Measurements from ENCODE around the gene MVK. TPM values are rescaled to one million over a fixed set of nuclear protein-coding genes. Genes with fewer than 3 reads are reported as not detected.
A peak's percentile ranks its signal among the peaks of the same experiment; 100 is the strongest.

The MVK gene
- polyA plus RNA-seq, 12 donors, result 8.0 to 19.0 (median 15.3) TPM; not detected in 1

DNA sequence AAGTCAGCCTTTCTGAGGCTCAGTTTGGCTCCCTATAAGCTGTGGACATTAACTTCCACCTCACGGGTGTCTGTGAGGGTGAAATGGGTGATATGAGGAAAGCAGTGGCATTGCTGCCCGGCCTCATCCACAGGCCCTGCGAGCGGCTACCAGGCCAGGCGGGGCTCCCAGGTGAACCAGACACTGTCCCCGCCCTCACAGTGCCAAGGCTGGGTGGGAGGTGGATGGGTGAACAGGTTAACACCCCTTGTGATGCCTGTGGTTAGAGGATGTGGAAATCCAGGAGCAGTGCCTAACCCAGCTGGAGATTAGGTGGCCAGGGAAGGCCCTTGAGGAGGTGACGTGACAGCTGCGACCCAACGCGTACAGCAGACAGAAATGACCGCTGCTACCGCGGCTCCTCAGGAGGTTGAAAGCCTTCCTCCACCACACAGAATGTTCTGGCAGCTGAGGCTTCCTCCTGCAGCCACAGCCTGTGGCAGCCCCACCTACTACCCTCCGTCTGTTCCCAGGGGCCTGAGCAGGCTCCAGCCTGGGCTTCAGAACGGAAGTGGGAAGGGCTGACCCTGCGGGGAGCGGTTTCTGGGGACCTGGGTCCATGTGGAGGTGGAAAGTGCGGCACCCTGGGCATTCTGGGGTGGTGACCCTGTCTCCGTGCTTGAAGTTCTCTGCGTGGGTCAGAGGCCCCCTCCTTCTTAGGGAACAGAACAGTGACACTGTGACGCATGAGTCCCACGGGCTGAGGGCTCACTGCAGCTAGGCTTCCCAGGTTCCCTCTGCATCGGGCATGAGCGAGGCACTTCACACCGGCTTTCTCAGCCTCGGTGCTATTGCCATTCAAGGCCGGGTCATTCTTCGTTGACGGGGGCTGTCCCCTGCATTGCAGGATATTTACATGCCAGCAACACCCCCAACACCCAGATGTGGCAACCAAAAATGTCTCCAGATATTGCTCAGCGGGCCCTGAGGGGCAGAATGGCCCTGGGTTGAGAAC, 10.0 kb upstream of the MVK start:
- peak; percentile 6 for DNase-seq

- DNase-seq, result no peak
Measured at GRCh38 chr12:109566424-109566823, 7.2 kb upstream of the MVK start.

GRCh38 chr12:109567296-109567695, 6.3 kb upstream of the MVK start:
- DNase-seq, result no peak

GRCh38 chr12:109567967-109568366, 5.6 kb upstream of the MVK start:
- DNase-seq, result no peak

- no peak for DNase-seq
Measured at GRCh38 chr12:109568486-109568885, 5.1 kb upstream of the MVK start.

- DNase-seq, result no peak
Measured at GRCh38 chr12:109571773-109572505, 1.7 kb upstream of the MVK start.

GRCh38 chr12:109572506-109572845, 1.1 kb upstream of the MVK start:
- no peak for DNase-seq

GRCh38 chr12:109573914-109574244, 285 bp downstream of the MVK start:
- no peak for DNase-seq

GRCh38 chr12:109575683-109576082, 2.1 kb downstream of the MVK start:
- DNase-seq, result no peak

GRCh38 chr12:109577311-109577710, 3.7 kb downstream of the MVK start:
- DNase-seq, result no peak

DNA sequence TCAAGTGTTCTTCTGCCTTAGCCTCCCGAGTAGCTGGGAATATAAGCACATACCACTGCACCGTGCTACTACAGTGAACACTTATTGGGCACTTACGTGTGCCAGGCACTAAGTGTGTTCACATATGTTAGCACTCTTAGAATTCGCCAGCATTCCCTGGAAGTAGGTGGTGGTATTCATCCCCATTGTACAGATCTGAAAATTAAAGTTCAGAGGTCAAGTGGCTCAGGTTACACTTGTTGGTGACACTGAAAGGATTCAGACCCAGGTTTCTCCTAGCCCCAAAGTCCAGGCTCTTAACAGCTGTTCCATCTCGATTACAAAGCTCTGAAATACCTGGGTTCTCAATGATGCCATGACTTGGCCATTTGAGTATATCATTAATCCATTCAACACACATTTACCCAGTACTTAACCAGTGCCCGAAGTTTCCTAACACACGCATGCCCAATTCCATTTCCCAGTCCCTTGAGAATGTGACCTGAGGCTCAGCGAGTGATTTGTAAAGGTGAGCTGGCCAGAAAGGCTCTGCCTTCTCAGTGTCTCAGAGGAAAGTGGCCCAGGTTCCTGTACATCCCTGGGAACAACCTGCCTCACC, 4.8 kb downstream of the MVK start:
- no peak for DNase-seq

- no peak for DNase-seq
Measured at GRCh38 chr12:109579639-109580038, 6.0 kb downstream of the MVK start.

- no peak for DNase-seq
Measured at GRCh38 chr12:109580272-109580671, 6.7 kb downstream of the MVK start.

GRCh38 chr12:109580684-109581333, 7.2 kb downstream of the MVK start:
- no peak for DNase-seq

DNA sequence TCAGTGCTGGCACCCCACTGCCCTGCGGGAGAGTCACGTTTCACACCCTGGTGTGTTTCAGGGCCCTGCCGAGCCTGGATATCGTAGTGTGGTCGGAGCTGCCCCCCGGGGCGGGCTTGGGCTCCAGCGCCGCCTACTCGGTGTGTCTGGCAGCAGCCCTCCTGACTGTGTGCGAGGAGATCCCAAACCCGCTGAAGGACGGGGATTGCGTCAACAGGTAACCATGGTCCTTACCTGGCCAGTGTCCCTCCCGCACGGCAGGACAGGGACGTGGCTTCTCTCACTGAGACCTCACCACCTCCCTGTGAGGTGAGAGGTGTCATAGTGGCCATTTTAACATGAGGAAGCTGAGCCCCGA, 7.7 kb downstream of the MVK start:
- DNase-seq, result no peak

DNA sequence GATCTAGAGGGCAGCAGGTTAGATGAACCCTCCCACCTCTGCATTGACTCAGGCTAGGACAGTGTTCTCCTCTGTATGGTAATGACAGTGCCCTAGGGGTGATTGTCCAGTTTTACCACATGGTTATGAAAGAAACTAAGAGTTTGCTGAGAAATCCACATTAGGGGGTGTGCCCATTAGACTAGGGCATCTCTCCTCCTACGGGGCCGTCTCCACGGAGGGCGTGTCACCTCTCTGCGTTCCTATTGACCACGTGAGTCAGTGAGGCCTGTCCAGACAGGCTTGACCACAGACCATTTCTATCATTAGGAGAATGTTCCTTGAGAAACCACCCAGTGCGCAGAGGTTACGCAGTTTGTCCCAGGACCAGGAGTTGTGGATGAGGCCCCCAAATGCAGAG, 8.3 kb downstream of the MVK start:
- no peak for DNase-seq

DNA sequence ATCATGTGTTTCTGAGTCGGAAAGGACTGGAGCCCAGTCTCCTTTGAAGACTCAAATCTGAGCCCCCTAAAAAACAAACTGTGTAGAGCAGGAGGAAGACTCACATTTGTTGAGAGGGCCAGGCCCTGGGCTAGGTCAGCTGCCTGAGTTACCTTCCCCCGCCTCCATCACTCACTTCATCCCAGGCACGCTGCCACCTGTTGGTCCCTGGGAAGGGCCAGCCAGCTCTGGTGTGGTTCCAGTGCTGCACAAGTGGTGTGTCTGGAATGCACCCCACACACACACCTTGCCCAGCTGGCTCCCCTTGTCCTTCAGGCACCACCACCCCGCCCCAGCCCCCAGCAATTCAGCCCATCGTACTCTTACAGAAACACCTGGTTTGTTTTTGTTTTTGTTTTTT, 9.0 kb downstream of the MVK start:
- no peak for DNase-seq

DNA sequence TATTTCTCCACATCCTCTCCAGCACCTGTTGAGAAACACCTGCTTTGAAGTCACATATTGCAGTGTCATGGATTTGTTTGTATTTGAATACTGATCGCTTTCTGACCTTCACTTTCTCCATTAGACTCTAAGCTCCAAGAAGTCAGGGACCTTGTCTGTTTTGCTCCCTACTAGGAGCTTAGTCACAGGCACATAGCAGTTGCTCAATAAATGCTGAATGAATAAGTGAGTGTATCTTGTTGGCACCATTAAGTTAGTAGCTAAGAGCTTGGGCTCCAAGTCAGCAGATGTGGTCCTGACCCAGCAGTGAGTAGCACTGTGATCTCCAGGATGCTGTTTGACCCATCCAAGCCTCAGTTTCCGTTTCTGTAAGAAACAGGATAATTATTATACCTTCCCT, 10.1 kb downstream of the MVK start:
- no peak for DNase-seq

DNA sequence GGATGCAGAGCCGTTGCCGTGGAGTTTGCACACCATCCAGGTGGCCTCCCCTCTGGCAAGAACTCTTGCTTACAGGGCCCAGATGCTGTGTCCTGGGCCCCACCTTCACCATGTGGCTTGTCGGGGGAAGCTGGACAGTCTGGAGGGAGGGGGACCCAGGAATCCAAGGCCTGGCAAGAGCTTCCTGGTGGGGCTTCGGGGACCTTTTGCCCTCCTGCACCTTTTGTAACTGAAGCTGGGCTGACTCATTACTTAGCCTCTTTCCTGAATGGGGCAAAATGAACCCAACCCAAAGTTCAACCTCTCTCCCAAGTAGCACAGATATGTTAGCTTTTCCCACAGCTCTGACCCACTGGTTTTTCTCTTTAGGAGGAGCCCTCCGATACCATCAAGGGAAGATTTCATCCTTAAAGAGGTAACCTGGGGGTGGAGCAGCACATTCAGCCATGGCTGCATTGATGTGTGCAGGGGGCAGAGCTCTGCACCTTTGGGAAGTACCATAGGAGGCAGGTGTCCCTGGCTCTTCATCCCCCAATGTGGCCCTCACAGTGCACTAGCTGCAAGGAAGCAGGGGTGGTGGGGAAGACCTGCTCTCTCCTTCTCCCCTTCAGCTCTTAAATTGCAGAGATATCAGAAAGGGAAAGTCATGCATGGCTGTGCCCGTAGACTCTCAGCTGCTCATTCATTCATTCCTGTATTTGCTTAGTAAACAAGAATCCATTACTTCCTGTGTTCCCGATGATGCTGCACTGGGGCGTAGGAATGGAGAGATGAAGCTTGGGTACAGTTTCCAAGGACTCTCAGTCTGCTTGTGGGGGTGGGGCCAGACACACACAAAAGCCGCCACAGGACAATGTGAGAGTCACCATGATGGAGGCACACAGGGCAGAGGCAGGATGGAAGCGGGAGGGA, 13.0 kb downstream of the MVK start:
- DNase-seq, result no peak

DNA sequence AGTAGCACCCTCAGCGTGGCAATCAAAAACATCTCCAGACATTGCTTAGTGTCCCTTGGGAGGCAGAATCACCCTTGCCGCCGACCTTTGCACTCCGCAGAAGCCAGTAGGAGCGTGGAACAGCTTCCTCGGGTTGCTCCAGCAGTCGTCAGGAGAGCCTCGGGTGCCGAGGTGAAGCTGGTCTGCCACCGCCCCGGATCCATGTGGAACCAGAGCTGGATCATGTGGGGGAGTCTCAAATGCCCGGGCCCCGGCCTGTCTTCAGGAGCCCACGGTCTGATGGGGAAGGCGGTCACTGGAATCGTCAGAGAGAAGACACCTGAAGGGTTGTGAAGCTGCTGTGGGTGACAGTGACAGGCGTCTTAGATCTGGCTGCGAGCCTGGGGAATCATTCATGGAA, 14.3 kb downstream of the MVK start:
- DNase-seq, result no peak

All from muscle of arm (tissue), 12 donors.